ENCODE results near the gene CNTNAP2. TPM values are rescaled to one million over a fixed set of nuclear protein-coding genes. Genes with fewer than 3 reads are reported as not detected.

The CNTNAP2 gene
- total and polyA plus RNA-seq, 2 of the 13 experiments (the other 11 are each of a cell fraction or from before 2014, with no cell fraction given), result 0.40 to 0.42 TPM

GRCh38 chr7:148447221-148447849, 2330.7 kb downstream of the CNTNAP2 start (continued):
- TF ChIP-seq ZNF232 (CRISPR knock-in tag; IDR thresholded peaks at IDR 0.05; ENCODE audit: borderline replicate concordance) (no peak), HNF4A (CRISPR knock-in tag; IDR thresholded peaks at IDR 0.05) (peak; percentile 50), PRDM4 (CRISPR knock-in tag; IDR thresholded peaks at IDR 0.05; ENCODE audit: borderline replicate concordance) (no peak), PBX2 (CRISPR knock-in tag; IDR thresholded peaks at IDR 0.05) (no peak), RORA (CRISPR knock-in tag; IDR thresholded peaks at IDR 0.05) (no peak), GATA4 (IDR thresholded peaks at IDR 0.05; ENCODE audit: borderline replicate concordance, low read depth) (no peak), RFX3 (CRISPR knock-in tag; IDR thresholded peaks at IDR 0.05) (no peak), ZNF768 (CRISPR knock-in tag; IDR thresholded peaks at IDR 0.05) (no peak), WIZ (CRISPR knock-in tag; IDR thresholded peaks at IDR 0.05) (no peak), ZNF33B (CRISPR knock-in tag; IDR thresholded peaks at IDR 0.05) (no peak), FOXA1 (IDR thresholded peaks at IDR 0.05) (no peak), FOXA1 (CRISPR knock-in tag; IDR thresholded peaks at IDR 0.05) (peak; percentile 43), ZNF253 (CRISPR knock-in tag; IDR thresholded peaks at IDR 0.05; ENCODE audit: borderline replicate concordance) (no peak), SRSF4 (IDR thresholded peaks at IDR 0.05; ENCODE audit: low read depth, low read length, poor library complexity, severe bottlenecking) (no peak), SIN3A (IDR thresholded peaks at IDR 0.05; ENCODE audit: borderline replicate concordance, low read depth, low read length) (no peak), FOSL2 (CRISPR knock-in tag; IDR thresholded peaks at IDR 0.05) (peak; percentile 40; the same call in 1 of the 2 replicates), GPN1 (CRISPR knock-in tag; IDR thresholded peaks at IDR 0.05; ENCODE audit: borderline replicate concordance) (no peak), ISL2 (CRISPR knock-in tag; IDR thresholded peaks at IDR 0.05) (no peak), KLF16 (CRISPR knock-in tag; IDR thresholded peaks at IDR 0.05) (no peak), ELF3 (CRISPR knock-in tag; IDR thresholded peaks at IDR 0.05) (peak; percentile 57; the same call in 1 of the 2 replicates), MED1 (CRISPR knock-in tag; IDR thresholded peaks at IDR 0.05) (no peak), ZSCAN9 (CRISPR knock-in tag; IDR thresholded peaks at IDR 0.05; ENCODE audit: borderline replicate concordance) (no peak), SRF (IDR thresholded peaks at IDR 0.05; ENCODE audit: low read depth, low read length) (no peak), ZNF710 (CRISPR knock-in tag; IDR thresholded peaks at IDR 0.05; ENCODE audit: borderline replicate concordance) (no peak)
